NCI-H1417 (cell line): Measurements from ENCODE around the gene OR5T3.
A peak's percentile ranks its signal among the peaks of the same experiment; 100 is the strongest.
"Not testable (repeated sequence)": the region's sequence is repeated elsewhere in the genome, so short reads cannot be mapped to it uniquely, and the experiment has no call there.

Experiments used
- DNase-seq, 3 experiments: peaks; one replicate each; lab custom pipeline; 2025; lab: John Stamatoyannopoulos, UW

Gene OR5T3

GRCh38 chr11:56251954-56252353 lies at the start of gene OR5T3:
Gene OR5T3 (plus strand): TSS chr11:56252254. CDS start chr11:56252254, 0 bp downstream.
- no peak for DNase-seq

GRCh38 chr11:56207790-56208189 lies 44.3 kb upstream of the OR5T3 start:
- DNase-seq, result no peak

GRCh38 chr11:56214537-56214936 lies 37.5 kb upstream of the OR5T3 start:
- DNase-seq, result no peak

GRCh38 chr11:56219735-56220134 lies 32.3 kb upstream of the OR5T3 start:
- DNase-seq, result not testable (repeated sequence)

GRCh38 chr11:56234155-56234554 lies 17.9 kb upstream of the OR5T3 start, which contains the start of gene OR5T2:
Gene OR5T2 (minus strand): TSS chr11:56234255. CDS start chr11:56233062, 1,193 bp downstream.
- no peak for DNase-seq

- peak in 1 of 3 experiments; percentile 18 for DNase-seq
These were observed 19.0 kb downstream of the OR5T3 start for GRCh38 chr11:56271092-56271491.

- no peak for DNase-seq
These were observed 21.8 kb downstream of the OR5T3 start, which contains the start of gene OR5T1 for GRCh38 chr11:56273854-56274253. Gene OR5T1 (plus strand): TSS chr11:56274154. CDS start chr11:56275639, 1,485 bp downstream.

- DNase-seq, result no peak
These were observed 40.1 kb downstream of the OR5T3 start, which contains the start of gene OR8H1 for GRCh38 chr11:56292154-56292553. Gene OR8H1 (minus strand): TSS chr11:56292254. CDS start chr11:56291062, 1,192 bp downstream.

- no peak for DNase-seq
These were observed 44.8 kb downstream of the OR5T3 start for GRCh38 chr11:56296898-56297297.
